Transverse colon (tissue), 3 donors: Measurements from ENCODE around the gene BMPER.

Experiments used
- POLR2A ChIP-seq: fragments of 450-650 bp; IDR thresholded peaks from one replicate; pipeline ENCODE4 v1.6.1; 2016; ENCODE audit warnings: antibody characterized with exemption, mild to moderate bottlenecking, moderate library complexity
- TF ChIP-seq, protein P1 (sequence below), 5 experiments: fragments of 200-600 bp in 3 of 5; fragments of 450-650 bp in 2 of 5; sonication (generic) in 3 of 5; IDR thresholded peaks; 1 replicate in 2 of 5; 2 replicates in 3 of 5; pipeline ENCODE4 v1.5.1; 2016 to 2017; ENCODE audit warnings: antibody characterized with exemption in 5 of 5, inconsistent platforms in 3 of 5, mild to moderate bottlenecking in 2 of 5, moderate library complexity in 1 of 5

DNA sequence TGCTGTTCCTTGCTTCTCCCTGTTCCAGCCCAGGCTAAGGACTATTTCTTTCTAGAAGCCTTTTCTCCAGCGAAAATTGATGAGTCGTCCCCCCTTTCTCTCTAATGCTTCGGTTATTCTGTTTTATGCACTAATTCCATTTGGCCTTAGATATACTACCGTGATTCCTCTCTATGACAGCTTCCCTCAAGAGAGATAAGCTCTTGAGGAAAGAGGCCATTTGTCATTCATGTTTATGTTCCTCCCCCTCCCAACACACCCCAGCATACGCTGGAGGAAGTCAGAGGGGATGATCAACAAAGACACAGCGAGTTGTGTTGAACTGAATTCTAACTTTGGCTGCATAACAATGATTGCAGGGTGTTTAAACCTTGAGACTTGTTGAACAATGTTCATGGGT is 198.8 kb downstream of the BMPER start:
- TF ChIP-seq, protein P1, sequence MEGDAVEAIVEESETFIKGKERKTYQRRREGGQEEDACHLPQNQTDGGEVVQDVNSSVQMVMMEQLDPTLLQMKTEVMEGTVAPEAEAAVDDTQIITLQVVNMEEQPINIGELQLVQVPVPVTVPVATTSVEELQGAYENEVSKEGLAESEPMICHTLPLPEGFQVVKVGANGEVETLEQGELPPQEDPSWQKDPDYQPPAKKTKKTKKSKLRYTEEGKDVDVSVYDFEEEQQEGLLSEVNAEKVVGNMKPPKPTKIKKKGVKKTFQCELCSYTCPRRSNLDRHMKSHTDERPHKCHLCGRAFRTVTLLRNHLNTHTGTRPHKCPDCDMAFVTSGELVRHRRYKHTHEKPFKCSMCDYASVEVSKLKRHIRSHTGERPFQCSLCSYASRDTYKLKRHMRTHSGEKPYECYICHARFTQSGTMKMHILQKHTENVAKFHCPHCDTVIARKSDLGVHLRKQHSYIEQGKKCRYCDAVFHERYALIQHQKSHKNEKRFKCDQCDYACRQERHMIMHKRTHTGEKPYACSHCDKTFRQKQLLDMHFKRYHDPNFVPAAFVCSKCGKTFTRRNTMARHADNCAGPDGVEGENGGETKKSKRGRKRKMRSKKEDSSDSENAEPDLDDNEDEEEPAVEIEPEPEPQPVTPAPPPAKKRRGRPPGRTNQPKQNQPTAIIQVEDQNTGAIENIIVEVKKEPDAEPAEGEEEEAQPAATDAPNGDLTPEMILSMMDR (IDR thresholded peaks at IDR 0.05), result no peak
- no peak for TF ChIP-seq POLR2A
